Gastroesophageal sphincter (tissue), 3 donors: ENCODE data around the gene SMIM21.

Experiments
- CTCF ChIP-seq, 4 experiments: fragments of 200-600 bp in 2 of 4; fragments of 450-650 bp in 2 of 4; sonication (generic) in 1 of 4; IDR thresholded peaks; one replicate each; pipeline ENCODE4 v1.5.1; 2017 to 2019; ENCODE audit warnings: antibody characterized with exemption in 4 of 4, mild to moderate bottlenecking in 2 of 4, moderate library complexity in 2 of 4
- EP300 ChIP-seq: sonication (generic); formaldehyde crosslinking; IDR thresholded peaks from one replicate; pipeline ENCODE4 v1.6.1; 2017; ENCODE audit warnings: antibody characterized with exemption, mild to moderate bottlenecking
- POLR2A ChIP-seq, 2 donors: fragments of 450-650 bp; IDR thresholded peaks; one replicate each; pipeline ENCODE4 v1.6.1; 2017; ENCODE audit warnings: antibody characterized with exemption in 2 of 2, mild to moderate bottlenecking in 2 of 2, moderate library complexity in 1 of 2

- TF ChIP-seq CTCF (IDR thresholded peaks at IDR 0.05) (no peak), POLR2A (IDR thresholded peaks at IDR 0.05) (no peak), EP300 (no peak)
Observed at GRCh38 chr18:75422341-75422910, 5.1 kb downstream of the SMIM21 start.
